Kidney (tissue), 14 donors: ENCODE data around the gene ANXA11. TPM values are rescaled to one million over a fixed set of nuclear protein-coding genes. Genes with fewer than 3 reads are reported as not detected.
"Not testable (repeated sequence)": the region's sequence is repeated elsewhere in the genome, so short reads cannot be mapped to it uniquely, and the experiment has no call there.

Source experiments
- DNase-seq, 5 donors: peaks; one replicate each; pipeline ENCODE4 v3.0.0-alpha.2; 2013 to 2020
- FAIRE-seq: peaks from 2 replicates; lab custom pipeline; 2012; peaks lifted over from hg19 to GRCh38; lab: Jason Lieb, UNC
- H3K27ac ChIP-seq, 2 donors: one replicate each; pipeline ENCODE4 v1.7.0; 2013; ENCODE audit warnings: low read depth in 2 of 2, low read length in 2 of 2, inconsistent platforms in 1 of 2
- H3K27me3 ChIP-seq: one replicate; pipeline ENCODE4 v1.7.1; 2013; ENCODE audit warnings: low read length, inconsistent platforms; ENCODE audit not compliant: control insufficient read depth, insufficient read depth
- H3K36me3 ChIP-seq, 3 donors: one replicate each; pipeline versions ENCODE4 v1.7.0 to v1.7.1; 2013; ENCODE audit warnings: low read length in 3 of 3, control low read depth in 1 of 3, inconsistent platforms in 1 of 3; ENCODE audit not compliant: insufficient read depth in 3 of 3, control insufficient read depth in 2 of 3
- H3K4me1 ChIP-seq, 3 donors: one replicate each; pipeline versions ENCODE4 v1.7.0 to v1.7.1; 2013; ENCODE audit warnings: low read length in 3 of 3, inconsistent platforms in 1 of 3, low read depth in 1 of 3; ENCODE audit not compliant: control insufficient read depth in 2 of 3, insufficient read depth in 2 of 3
- H3K4me3 ChIP-seq, 3 donors: one replicate each; pipeline versions ENCODE4 v1.7.0 to v1.8.1; 2013; ENCODE audit warnings: low read length in 3 of 3, control low read depth in 1 of 3, inconsistent platforms in 1 of 3
- H3K9ac ChIP-seq, 3 donors: one replicate each; pipeline versions ENCODE4 v1.7.0 to v1.7.1; 2013; ENCODE audit warnings: low read length in 3 of 3, control low read depth in 1 of 3, inconsistent platforms in 1 of 3
- H3K9me3 ChIP-seq, 3 donors: one replicate each; pipeline versions ENCODE4 v1.7.0 to v1.7.1; 2013; ENCODE audit warnings: low read length in 3 of 3, control low read depth in 1 of 3, inconsistent platforms in 1 of 3; ENCODE audit not compliant: control insufficient read depth in 2 of 3, insufficient read depth in 1 of 3
- CTCF ChIP-seq: IDR thresholded peaks from 3 replicates; pipeline ENCODE4 v1.5.1; 2012; ENCODE audit warnings: mild to moderate bottlenecking, moderate library complexity, borderline replicate concordance; ENCODE audit not compliant: insufficient read depth; ENCODE audit errors: extremely low read depth
- intact Hi-C: fragments of 100-400 bp; cut with DNase I; formaldehyde crosslinking; loops from one replicate; pipeline ENCODE4 v1.11.1; 2022
- polyA plus RNA-seq: library from polyadenylated mRNA; stranded (reverse); fragments of 350-450 nt; fragmentation: Illumina TruSeq; extraction: RNeasy Lipid Tissue Mini Kit (QIAGEN cat#74804); gene quantifications from one replicate; pipeline ENCODE4 v1.2.3, GENCODE V29; 2014; ENCODE audit warnings: low read depth, low replicate concordance; ENCODE audit not compliant: insufficient read depth
- total RNA-seq: library from RNA; stranded (reverse); fragmentation: NEBNext Ultra II Directional; extraction: Animal tissue kit (Norgen Biotek cat#: 25700); gene quantifications from one replicate; pipeline ENCODE4 v1.2.1, GENCODE V29; 2021
- donor health status: control.
- donor health status: control.
- donor health status: control.
- donor health status: control.
- donor health status: control.
- donor health status: DM: yes; HTN: yes; CAD: no.
- donor health status: Normal renal cell carcinoma (clear cell type).

Gene ANXA11
- total and polyA plus RNA-seq, 2 donors from 2014 or later, result 435 to 543 TPM

GRCh38 chr10:80203835-80204676, 1.3 kb downstream of the ANXA11 start:
- Histone ChIP-seq H3K27me3 (no peaks in the 10 kb centered on the region), H3K9me3 (no peaks in the 10 kb centered on the region), H3K27ac (peak overlapping the region; percentile 98 to 99), H3K4me1 (peaks cover 0 to 60% (median 40%) of the 10 kb centered on the region in 3 donors), H3K4me3 (peak overlapping the region; percentile 63 to 92 (median 86)), H3K36me3 (no peaks in the 10 kb centered on the region), H3K9ac (peak overlapping the region; percentile 50 to 97 (median 97))
- intact Hi-C loops, result loop anchor here (10.0 kb wide), 1 partner anchor 49 kb away; no protein-coding TSS in a partner anchor
- no peak for FAIRE-seq
- peak in 3 of 5 donors; percentile 43 to 51 (median 49) for DNase-seq
- TF ChIP-seq CTCF, result no peak

GRCh38 chr10:80202934-80203834, 2.2 kb downstream of the ANXA11 start:
- Histone ChIP-seq H3K9me3 (no peaks in the 10 kb centered on the region), H3K9ac (peak overlapping the region; percentile 27 to 97 (median 97)), H3K4me1 (peaks cover 0 to 64% (median 46%) of the 10 kb centered on the region in 3 donors), H3K27ac (peak overlapping the region; percentile 98 to 99), H3K4me3 (peak overlapping the region; percentile 43 to 92 (median 86)), H3K36me3 (no peaks in the 10 kb centered on the region), H3K27me3 (no peaks in the 10 kb centered on the region)
- intact Hi-C loops, result loop anchor here (10.0 kb wide), 1 partner anchor 48 kb away; no protein-coding TSS in a partner anchor
- peak; percentile 20 for TF ChIP-seq CTCF
- FAIRE-seq (no peak), DNase-seq (peak; percentile 53 to 88 (median 65))

DNA sequence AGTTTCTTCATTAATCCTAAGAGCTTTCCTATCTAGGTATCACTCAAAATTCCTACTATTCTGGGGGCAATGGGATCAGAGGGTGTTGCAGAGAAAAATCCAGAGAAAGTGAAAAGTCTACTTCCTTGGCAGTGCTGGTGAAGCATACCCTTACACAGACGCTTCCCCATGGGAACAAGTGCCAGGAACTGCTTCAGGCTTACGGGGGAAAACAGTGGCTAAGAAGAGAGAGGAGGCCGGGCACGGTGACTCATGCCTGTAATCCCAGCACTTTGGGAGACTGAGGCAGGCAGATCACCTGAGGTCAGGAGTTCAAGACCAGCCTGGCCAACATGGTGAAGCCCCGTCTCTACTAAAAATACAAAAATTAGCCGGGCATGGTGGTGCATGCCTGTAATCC, 2.8 kb downstream of the ANXA11 start:
- Histone ChIP-seq H3K4me1 (peaks cover 0 to 63% (median 46%) of the 10 kb centered on the region in 3 donors), H3K27ac (peak overlapping the region; percentile 98 to 99), H3K4me3 (peak overlapping the region in 1 of 3 donors; percentile 92), H3K9ac (peak overlapping the region in 1 of 3 donors; percentile 97)
- not testable (repeated sequence) for H3K9me3 ChIP-seq, DNase-seq, FAIRE-seq, H3K36me3 ChIP-seq, H3K27me3 ChIP-seq
- intact Hi-C loops, result loop anchor here (10.0 kb wide), 1 partner anchor 48 kb away; no protein-coding TSS in a partner anchor
